GM18867 (cell line): Measurements from ENCODE around the gene EFL1.

Experiments used
- ATAC-seq: cut with Tn5 transposase; IDR thresholded peaks from one replicate; pipeline ENCODE4 v1.9.1; 2021; ENCODE audit warnings: mild to moderate bottlenecking, moderate library complexity; ENCODE audit not compliant: unreplicated experiment

EFL1 gene

DNA sequence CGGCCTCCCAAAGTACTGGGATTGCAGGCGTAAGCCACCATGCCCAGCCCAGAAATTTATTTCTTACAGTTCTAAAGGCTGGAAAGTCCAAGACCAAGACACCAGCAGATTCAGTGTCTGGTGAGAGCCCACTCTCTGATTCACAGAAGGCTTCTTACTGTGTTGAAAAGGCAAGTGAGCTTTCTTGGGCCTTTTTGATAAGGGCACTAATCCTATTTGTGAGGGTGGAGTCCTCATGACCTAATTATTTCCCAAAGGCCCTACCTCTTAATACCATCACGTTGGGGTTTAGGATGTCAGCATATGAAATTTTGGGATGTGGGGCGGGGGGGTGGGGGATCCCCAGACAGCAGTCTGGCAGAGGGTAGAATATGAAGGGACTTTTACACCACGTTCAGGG is 169.2 kb downstream of the EFL1 start:
- ATAC-seq = no peak

DNA sequence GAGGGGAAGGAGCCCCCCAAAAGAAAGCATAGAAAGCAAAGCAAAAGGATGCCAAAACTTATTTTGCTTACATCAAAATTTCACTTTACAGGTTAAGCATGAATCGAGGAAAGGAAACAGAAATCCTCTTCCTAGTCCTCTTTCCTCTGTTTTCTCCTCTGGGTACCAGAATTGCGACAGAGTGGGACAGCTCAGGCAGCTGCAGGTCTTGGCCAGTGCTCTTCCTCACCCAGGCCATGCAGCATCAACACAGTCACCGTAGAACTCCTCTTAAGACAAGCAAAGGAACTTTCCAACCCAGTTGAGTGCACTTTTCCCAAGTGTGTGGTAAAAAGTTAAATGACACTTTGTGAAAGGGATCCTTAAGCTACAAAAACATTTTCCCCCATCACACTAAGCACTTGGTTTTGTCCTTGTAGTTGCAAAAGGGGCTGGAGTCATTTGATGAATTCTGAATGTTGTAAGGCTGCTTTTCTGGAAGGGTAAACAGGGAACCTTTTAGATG is 170.8 kb downstream of the EFL1 start:
- no peak for ATAC-seq

DNA sequence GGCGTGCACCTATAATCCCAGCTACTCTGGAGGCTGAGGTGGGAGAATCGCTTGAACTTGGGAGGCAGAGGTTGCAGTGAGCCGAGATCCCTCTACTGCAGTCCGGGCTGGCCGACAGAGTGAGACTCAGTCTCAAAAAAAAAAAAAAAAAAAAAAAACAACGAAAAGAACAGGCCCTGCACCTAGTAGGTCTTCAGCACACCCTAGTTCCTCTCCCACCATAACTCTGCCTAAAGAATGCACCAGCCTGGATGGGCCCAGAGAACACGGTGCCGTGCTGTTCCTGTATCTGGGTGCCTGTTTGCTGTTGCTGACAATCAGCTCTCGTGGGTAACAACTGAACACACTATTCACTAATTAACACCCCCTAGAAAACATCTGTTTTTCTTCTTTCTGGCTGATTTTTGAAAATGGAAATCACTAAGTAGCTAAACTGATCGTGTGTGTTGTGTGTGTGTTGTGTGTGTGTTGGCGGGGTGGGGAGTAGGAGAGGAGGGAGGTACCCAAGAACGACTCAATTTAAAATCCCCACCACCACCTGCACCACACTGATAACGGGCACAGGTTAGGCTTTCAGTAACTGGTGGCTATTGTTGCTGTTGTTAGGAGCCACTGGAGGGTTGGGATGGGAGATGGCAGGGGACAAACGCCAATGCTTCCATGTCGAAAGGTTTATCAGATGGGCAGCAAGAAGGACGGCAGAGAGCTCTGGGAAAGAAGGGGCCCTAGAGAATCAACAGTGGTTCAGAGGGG is 176.1 kb downstream of the EFL1 start:
- ATAC-seq = no peak

DNA sequence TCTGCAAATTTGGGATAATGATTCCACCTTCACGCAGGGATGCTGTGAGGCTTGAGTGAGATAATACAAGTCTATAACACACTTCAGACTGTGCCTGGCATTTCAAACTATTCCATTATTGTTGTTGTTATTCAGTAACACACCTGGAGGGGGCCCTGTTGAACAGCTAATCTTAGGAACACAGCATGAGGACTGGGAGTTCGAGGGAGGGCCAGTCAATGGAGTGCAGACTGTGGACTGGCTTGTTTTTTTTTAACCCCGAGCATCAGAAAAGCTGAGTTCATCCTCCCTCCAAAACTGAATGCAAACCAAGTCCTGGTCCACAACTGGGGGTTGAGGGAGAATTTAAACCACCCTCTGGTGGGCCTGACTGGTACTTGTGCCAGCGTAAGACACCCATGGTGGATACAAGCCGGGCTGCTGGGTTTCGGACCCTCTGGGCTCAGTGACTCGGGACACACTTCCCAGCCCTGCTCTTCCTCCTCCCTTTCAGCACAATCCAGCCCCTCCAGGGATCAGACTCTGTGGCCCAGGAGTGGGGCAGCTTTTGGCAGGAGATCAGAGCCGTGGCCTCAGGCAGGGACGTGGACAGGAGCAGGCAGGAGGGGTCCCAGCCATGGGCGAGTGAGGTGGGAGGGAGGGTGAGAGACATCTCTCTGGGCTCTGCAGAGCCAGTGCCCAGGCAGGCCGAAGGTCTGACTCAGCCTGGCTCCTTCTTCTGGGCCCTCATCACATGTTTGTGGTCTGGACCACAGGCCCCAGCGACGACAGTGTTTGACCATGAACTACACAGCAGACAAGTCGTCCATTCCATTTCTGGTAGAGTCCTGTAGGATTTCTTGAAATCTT is 180.4 kb downstream of the EFL1 start:
- ATAC-seq = no peak

DNA sequence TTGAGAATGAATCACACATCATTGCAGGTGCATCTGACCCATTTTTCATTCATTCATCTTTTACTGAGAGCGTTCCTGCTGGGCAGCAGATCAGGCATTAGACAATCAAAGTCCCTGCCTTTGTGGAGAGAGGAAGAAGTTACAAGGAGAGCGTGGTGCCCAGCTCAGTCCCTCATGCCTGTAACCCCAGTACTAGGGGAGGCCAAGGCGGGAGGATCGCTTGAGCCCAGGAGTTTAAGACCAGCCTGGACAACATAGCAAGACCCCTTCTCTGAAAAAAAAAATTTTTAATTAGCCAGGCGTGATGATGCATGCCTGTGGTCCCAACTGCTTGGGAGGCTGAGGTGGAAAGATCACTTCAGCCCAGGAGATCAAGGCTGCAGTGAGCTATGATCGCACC is 181.8 kb downstream of the EFL1 start:
- ATAC-seq = no peak
